Liver (tissue), 3 donors: ENCODE measurements around the gene HEXIM1.

Source experiments
- EGR1 ChIP-seq, 2 donors: IDR thresholded peaks; 2 replicates each; pipeline ENCODE4 v1.6.1; 2016 to 2018; ENCODE audit warnings: antibody characterized with exemption in 2 of 2, low read depth in 2 of 2
- JUND ChIP-seq, 2 donors: IDR thresholded peaks; 2 replicates each; pipeline ENCODE4 v1.6.1; 2016; ENCODE audit warnings: antibody characterized with exemption in 2 of 2
- NR2F2 ChIP-seq: IDR thresholded peaks from 2 replicates; pipeline ENCODE4 v1.6.1; 2016; ENCODE audit warnings: antibody characterized with exemption
- RAD21 ChIP-seq, 2 donors: IDR thresholded peaks; 2 replicates each; pipeline ENCODE4 v1.6.1; 2016; ENCODE audit warnings: antibody characterized with exemption in 2 of 2, mild to moderate bottlenecking in 2 of 2
- SP1 ChIP-seq: IDR thresholded peaks from 2 replicates; pipeline ENCODE4 v1.6.1; 2018; ENCODE audit warnings: antibody characterized with exemption, mild to moderate bottlenecking
- TAF1 ChIP-seq: conservative IDR thresholded peaks from 2 replicates; pipeline ENCODE4 v1.6.1; 2016; ENCODE audit warnings: antibody characterized with exemption, mild to moderate bottlenecking
- YY1 ChIP-seq: IDR thresholded peaks from 2 replicates; pipeline ENCODE4 v1.6.1; 2016; ENCODE audit warnings: antibody characterized with exemption, mild to moderate bottlenecking
- TF ChIP-seq, protein P1 (sequence below): fragments of 150-350 bp; IDR thresholded peaks from 2 replicates; pipeline ENCODE4 v1.5.1; 2017; ENCODE audit warnings: improper control_type of control experiment, low read depth, low read length; ENCODE audit not compliant: missing input control
- TF ChIP-seq, protein P2 (sequence below): IDR thresholded peaks from 2 replicates; pipeline ENCODE4 v1.6.1; 2016; ENCODE audit warnings: antibody characterized with exemption
- TF ChIP-seq, protein P3 (sequence below): IDR thresholded peaks from 2 replicates; pipeline ENCODE4 v1.6.1; 2016; ENCODE audit warnings: antibody characterized with exemption
- TF ChIP-seq, protein P4 (sequence below): IDR thresholded peaks from 2 replicates; pipeline ENCODE4 v1.6.1; 2016; ENCODE audit warnings: antibody characterized with exemption, mild to moderate bottlenecking
- donor health status: healthy.
- donor health status: healthy.

DNA sequence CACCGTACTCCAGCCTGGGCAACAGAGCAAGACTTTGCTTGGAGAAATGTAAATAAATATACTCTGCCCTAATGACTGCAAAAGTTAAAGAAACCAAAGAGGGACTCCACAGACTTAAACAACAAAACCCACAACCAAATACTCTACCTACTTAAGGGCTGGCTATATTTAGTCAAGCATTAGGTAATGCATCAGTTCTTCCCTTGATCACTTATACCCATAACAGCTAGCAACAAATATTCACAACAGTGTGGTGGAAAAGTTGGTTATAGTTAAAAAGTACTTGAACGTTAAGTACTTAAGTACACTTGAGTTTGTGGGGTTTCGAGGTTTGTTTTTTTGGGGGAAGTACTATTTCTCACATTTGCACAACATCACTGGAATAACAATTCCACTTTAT lies 8.0 kb downstream of the HEXIM1 start:
- TF ChIP-seq, protein P1, sequence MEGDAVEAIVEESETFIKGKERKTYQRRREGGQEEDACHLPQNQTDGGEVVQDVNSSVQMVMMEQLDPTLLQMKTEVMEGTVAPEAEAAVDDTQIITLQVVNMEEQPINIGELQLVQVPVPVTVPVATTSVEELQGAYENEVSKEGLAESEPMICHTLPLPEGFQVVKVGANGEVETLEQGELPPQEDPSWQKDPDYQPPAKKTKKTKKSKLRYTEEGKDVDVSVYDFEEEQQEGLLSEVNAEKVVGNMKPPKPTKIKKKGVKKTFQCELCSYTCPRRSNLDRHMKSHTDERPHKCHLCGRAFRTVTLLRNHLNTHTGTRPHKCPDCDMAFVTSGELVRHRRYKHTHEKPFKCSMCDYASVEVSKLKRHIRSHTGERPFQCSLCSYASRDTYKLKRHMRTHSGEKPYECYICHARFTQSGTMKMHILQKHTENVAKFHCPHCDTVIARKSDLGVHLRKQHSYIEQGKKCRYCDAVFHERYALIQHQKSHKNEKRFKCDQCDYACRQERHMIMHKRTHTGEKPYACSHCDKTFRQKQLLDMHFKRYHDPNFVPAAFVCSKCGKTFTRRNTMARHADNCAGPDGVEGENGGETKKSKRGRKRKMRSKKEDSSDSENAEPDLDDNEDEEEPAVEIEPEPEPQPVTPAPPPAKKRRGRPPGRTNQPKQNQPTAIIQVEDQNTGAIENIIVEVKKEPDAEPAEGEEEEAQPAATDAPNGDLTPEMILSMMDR: no peak
- TF ChIP-seq YY1: no peak
- TF ChIP-seq, protein P2, sequence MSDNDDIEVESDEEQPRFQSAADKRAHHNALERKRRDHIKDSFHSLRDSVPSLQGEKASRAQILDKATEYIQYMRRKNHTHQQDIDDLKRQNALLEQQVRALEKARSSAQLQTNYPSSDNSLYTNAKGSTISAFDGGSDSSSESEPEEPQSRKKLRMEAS: no peak
- no peak for TF ChIP-seq RAD21 (IDR thresholded peaks at IDR 0.05)
- no peak for TF ChIP-seq TAF1
- TF ChIP-seq NR2F2: no peak
- no peak for TF ChIP-seq SP1
- TF ChIP-seq, protein P3, sequence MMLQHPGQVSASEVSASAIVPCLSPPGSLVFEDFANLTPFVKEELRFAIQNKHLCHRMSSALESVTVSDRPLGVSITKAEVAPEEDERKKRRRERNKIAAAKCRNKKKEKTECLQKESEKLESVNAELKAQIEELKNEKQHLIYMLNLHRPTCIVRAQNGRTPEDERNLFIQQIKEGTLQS: no peak
- TF ChIP-seq JUND (IDR thresholded peaks at IDR 0.05): no peak
- TF ChIP-seq, protein P4, sequence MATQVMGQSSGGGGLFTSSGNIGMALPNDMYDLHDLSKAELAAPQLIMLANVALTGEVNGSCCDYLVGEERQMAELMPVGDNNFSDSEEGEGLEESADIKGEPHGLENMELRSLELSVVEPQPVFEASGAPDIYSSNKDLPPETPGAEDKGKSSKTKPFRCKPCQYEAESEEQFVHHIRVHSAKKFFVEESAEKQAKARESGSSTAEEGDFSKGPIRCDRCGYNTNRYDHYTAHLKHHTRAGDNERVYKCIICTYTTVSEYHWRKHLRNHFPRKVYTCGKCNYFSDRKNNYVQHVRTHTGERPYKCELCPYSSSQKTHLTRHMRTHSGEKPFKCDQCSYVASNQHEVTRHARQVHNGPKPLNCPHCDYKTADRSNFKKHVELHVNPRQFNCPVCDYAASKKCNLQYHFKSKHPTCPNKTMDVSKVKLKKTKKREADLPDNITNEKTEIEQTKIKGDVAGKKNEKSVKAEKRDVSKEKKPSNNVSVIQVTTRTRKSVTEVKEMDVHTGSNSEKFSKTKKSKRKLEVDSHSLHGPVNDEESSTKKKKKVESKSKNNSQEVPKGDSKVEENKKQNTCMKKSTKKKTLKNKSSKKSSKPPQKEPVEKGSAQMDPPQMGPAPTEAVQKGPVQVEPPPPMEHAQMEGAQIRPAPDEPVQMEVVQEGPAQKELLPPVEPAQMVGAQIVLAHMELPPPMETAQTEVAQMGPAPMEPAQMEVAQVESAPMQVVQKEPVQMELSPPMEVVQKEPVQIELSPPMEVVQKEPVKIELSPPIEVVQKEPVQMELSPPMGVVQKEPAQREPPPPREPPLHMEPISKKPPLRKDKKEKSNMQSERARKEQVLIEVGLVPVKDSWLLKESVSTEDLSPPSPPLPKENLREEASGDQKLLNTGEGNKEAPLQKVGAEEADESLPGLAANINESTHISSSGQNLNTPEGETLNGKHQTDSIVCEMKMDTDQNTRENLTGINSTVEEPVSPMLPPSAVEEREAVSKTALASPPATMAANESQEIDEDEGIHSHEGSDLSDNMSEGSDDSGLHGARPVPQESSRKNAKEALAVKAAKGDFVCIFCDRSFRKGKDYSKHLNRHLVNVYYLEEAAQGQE: no peak
- no peak for TF ChIP-seq EGR1 (IDR thresholded peaks at IDR 0.05; ENCODE audit: low read depth in 2 of 2)
